Fibroblast of peridontal ligament (primary cell): Measurements from ENCODE around the gene CNTFR.
"Not testable (repeated sequence)": the region's sequence is repeated elsewhere in the genome, so short reads cannot be mapped to it uniquely, and the experiment has no call there.

Experiments
- DNase-seq: peaks from one replicate; pipeline ENCODE4 v3.0.0-alpha.2; 2010; ENCODE audit errors: extremely low read depth

The CNTFR gene, protein sequence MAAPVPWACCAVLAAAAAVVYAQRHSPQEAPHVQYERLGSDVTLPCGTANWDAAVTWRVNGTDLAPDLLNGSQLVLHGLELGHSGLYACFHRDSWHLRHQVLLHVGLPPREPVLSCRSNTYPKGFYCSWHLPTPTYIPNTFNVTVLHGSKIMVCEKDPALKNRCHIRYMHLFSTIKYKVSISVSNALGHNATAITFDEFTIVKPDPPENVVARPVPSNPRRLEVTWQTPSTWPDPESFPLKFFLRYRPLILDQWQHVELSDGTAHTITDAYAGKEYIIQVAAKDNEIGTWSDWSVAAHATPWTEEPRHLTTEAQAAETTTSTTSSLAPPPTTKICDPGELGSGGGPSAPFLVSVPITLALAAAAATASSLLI

DNA sequence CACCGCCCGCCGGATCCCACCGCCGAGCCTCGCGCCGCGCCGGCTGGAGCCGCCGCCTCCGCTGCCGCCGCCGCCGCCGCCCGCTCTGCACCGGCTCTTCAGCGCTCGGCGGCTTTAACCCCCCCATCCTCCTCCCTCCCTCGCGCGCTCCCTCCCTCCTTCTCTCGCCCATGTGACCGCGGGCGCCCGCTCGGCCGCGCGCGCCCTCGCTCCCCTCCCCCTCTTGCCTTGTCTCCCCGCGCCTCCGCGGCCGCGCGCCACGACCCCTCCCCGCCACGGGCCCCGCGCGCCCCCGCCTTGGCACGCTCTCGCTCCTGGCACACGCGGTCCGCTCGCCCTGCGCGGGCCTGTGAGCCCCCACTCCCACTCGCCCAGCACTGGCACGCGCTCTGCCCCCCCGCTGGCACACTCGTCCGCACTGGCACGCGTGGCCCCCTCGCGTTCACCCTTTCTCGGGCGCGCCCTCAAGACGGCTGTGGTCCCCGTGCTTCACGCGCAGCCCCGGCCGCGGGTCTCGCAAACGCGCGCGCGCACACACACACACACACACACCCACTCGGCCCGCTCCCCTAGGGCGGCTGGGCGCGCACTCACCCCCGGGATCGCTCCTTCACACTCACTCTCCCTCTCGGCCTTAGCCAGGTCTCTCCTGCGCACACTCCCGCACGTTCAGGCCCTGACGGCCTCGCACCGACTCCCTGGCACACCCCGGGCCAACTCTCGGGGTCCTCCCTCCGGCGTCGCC lies at the start of gene CNTFR:
TSS of gene CNTFR (minus strand) at position 89 of the 745 bp plus-strand sequence. CDS start 20,743 bp downstream, outside the sequence.
- DNase-seq, result no peak

DNA sequence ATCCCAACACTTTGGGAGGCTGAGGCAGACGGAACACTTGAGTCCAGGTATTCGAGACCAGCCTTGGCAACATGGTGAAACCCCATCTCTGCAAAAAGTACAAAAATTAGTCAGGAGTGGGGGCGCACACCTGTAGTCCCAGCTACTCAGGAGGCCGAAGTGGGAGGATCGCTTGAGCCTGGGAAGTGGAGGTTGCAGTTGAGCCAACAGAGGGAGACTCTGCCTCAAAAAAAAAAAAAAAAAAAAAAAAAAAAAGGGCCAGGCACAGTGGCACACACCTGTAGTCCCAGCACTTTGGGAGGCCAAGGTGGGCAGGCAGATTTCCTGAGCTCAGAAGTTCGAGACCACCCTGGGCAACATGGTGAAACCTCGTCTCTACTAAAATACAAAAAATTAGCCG lies 49.8 kb upstream of the CNTFR start:
- not testable (repeated sequence) for DNase-seq

DNA sequence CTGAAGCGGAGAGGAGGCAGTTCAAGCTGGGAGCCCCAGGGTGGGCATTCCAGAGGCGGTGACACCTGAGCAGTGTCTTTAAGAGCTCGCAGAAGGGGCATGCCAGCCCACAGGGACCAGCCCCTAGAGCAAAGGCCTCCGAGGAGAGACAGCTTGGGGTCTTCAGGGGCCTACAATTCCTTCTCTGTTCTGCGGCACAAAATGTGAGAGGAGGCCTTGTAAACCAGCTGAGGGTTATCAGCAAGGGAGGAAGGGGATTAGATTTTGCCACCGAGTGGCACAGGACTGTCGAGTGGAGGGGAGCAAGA lies 48.6 kb upstream of the CNTFR start:
- DNase-seq, result peak; percentile 25

DNA sequence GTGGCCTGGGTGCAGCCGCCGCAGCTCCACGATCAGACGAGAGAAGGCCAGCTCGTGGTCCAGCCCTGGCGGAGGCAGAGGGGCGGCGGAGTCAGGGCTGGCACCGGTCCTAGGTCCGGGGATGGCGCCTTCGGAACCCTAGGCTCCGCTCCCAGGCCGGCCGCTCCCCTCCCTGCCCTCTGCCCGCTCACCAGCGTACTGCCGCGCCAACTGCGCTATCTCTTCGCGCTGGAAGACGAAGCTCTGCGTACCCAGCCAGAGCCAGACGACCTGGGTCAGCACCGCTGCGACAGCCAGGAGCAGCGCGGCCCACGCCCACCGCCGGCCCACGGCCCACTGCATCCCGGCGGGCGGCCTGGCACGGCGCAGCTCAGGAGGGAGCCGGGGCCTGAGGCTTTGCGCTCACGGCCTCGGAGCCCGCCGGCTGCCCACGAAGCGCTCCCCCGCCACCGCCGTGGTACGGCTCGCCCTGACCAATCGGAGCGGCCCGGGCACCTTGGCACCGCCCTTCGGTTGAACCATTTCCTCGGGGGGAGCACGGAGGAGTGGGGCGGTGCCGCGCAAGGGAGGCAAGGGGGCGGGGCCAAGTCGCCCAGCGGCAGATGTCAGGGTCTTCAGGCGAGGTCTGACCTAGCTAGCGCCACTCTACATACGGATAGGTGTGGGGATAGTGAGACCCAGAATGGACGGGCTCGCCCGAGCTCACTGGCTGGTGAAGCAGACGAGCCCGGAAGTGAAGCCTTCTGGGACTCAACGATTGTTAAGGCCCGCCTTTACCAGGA lies 48.0 kb upstream of the CNTFR start, which contains the start of gene SIGMAR1:
TSS of gene SIGMAR1 (minus strand) at position 432 of the 782 bp plus-strand sequence. CDS start at position 342, 90 bp downstream.
- DNase-seq, result peak; percentile 85

DNA sequence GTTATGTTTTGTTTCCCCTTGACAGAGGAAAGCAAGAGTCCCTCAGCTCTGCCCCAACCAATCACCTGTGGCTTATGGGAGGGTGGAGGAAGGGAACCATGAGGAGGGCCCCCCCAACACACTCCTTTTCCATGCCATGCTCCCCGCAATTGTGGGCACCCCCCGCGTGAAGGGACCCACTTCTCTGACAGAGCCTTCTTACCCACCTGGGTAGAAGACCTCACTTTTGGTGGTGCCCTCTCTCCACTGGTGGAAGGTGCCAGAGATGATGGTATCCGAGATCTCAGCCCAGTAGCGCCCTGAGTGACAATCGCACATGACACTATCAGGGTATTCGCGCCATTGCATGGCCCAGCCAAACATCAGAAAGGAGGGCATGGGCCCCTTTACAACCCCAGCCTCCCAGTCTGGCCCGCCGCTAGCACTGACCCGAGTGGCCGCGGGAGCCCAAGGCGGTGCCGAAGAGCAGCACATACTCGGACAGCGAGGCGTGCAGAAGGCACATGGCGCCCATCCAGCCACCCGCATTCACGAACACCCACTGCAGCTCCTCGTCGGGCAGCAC lies 47.3 kb upstream of the CNTFR start:
- DNase-seq, result no peak

DNA sequence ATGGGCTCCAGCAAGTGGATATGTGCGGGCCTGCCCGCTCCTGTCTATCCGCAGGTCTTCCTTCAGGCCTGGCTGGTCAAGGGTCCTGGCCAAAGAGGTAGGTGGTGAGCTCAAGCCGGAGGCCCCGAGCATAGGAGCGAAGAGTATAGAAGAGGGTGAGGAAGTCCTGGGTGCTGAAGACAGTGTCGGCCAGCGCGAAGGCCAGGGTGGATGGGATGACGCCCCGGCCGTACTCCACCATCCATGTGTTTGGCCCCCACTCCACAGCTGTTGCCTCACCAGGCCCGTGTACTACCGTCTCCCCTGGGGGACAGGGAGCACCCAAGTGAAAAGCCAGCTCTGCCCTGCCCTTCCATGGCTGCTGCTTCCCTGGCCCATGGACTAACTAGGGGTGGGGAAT lies 46.0 kb upstream of the CNTFR start:
- DNase-seq, result no peak

DNA sequence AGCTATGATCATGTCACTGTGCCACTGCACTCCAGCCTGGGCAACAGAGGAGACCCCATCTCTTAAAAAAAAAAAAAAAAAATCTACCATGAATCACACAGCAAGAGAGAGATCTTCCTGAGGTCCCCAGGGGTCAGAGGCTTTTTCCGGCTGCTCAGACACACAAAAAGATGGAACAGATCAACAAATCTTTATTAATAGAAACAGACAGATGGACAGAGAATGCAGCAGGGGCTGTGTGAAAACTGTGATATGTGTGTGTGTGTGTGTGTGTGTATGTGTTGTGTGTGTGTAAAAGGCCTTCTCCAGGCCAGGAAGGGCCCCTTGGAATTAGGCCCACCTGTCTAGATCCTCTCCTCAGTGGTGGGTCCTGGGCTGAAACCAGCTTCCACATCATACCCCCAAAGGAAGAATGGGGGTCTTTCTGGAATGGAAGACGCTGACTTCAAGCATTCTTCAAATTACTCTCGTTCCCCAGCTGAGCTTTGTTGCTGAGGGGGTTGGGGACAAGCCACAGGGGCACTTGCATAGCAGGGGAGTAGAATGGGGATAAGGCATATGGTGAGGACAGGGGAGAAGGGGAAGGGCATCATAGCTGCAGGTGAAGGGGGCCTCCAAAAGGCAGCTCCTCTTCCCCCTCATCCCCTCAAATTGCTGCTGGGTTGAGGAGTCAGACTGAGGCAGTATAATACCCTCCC lies 45.2 kb upstream of the CNTFR start:
- no peak for DNase-seq

DNA sequence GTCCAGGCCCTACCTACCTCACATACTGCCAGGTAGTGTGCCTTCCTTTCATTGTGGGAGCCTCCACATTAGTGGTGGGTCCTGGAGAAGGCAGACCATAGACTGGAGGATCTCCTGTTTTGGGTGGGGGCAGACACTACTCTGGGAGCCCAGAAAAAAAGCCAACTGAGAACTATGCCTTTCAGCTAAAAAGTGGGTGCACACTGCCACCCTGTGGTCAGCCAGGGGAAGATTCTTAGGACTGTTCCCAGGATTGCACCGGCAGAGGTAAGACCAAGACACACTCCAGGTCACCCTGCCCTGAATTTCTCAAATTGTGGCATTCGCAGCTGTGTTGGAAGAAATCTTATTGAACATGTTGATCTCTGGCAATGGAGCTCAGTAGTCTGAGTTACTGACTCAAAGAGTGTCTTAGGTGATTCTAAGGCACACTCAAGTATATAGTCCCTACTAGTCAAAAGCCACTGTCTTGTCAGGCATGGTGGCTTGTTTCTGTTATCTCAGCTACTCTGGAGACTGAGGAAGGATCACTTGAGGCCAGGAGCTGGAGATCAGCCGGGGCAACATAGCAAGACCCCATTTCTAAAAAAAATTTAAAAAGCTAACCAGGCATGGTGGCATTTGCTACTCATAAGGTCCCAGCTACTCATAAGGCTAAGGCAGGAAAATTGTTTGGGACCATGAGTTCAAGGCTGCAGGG lies 44.5 kb upstream of the CNTFR start:
- DNase-seq, result peak; percentile 64

DNA sequence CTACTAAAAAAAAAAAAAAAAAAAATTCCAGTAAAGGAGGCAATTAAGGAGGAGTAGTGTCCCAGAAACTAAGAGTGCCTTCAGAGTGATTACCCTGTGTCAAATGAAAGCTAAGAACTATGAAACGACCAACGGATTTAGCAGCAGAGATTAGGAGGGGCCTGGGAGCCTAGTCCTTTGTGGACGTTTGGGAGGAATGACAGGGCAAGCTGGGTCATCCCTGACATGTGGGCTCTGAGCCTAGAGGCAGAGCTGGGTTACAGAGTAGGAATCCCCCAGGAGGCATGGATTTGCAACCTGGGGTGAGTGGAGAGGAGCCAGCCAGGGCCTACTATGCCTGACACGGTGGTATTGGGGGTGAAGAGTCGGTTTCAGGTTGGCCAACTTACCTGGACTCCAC lies 43.6 kb upstream of the CNTFR start:
- no peak for DNase-seq

DNA sequence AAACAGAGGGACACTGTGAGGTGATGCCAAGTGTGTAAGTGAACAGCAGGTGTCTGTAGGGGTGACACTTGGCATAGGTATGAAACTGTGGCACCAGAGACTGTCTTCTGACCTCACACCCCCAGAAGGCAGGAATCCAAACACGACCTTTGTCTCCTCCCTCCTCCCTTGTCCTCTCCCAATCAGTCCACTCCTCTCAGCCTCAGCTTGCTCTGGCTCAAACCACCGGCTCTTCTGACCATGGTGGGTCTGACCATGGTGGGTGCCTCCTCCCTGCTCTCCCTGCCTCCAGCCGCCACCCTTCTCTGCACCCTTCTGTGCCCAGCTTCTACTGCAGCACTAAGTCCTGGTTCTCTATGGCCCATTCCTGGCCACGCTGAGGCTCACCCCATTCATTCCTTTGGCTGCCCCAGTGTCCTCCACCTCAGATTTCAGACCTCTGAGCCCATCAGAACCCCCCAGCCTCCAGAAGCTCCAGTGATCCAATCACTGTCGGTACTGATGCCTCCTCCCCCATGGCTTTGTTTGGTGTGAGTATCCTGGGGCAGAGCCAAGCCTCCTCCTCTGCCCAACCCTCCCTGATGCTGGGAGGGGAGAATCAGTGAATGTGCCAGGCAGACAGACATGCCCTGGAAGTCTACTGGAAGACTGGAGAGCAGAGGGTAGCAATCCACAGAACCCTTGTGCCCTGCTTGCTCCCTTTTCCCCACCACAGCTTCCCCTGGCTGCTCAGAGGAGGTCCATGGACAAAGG lies 41.1 kb upstream of the CNTFR start:
- no peak for DNase-seq

DNA sequence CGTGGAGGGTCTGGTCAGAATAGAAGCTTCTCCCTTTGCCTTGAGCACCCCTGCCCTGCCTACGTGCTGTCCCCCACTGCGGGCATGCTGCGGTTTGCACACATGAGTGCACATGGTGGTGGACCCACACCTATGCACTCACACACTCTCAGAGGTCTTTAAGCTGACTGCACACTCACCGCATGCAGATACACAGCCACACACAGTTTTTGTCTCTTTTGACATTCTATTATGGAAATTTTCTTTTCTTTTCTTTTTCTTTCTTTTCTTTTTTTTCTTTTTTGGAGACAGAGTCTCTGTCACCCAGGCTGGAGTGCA lies 39.9 kb upstream of the CNTFR start:
- DNase-seq, result no peak

DNA sequence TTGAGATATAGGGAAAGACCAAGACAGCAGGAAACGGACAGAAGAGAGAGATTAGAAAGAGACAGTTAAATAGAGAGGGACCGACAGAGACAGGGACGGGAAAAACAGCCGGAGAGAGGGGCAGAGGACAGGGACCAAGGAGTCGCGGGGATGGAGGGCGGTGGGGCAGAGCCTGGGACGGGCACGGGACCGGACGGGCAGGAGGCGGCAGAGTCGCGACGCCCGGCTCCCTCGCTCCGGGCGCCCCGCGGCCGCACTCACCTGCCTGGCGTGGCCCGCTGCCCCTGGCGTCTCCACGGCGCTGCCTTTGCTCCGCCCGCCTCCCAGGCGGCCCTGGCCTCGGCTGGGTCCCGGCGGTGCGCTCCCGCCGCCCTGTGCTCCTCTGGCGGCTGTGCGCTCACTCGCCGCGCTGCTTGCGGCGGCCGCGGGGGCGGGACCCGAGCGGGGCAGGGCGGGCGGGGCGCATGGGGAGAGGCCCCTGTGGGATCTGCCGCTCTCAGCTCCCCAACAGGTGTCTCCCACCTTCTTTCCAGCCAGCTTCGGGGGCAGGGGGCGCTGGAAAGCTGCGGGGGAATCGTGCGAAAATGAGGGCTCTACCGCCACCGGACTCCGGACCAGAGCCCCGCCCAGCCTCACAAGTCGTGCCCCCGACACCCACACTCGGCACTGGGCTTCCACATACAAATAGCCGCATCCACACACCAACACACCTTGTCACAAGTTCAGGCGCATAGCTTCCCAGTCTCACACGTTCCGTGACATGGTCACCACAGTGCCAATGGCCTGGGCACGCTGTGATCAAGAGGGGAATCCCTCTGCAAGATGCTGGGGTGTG lies 39.3 kb upstream of the CNTFR start, which contains the start of gene ARID3C:
TSS of gene ARID3C (minus strand) at position 411 of the 835 bp plus-strand sequence. CDS start 1,052 bp downstream, outside the sequence.
- no peak for DNase-seq

DNA sequence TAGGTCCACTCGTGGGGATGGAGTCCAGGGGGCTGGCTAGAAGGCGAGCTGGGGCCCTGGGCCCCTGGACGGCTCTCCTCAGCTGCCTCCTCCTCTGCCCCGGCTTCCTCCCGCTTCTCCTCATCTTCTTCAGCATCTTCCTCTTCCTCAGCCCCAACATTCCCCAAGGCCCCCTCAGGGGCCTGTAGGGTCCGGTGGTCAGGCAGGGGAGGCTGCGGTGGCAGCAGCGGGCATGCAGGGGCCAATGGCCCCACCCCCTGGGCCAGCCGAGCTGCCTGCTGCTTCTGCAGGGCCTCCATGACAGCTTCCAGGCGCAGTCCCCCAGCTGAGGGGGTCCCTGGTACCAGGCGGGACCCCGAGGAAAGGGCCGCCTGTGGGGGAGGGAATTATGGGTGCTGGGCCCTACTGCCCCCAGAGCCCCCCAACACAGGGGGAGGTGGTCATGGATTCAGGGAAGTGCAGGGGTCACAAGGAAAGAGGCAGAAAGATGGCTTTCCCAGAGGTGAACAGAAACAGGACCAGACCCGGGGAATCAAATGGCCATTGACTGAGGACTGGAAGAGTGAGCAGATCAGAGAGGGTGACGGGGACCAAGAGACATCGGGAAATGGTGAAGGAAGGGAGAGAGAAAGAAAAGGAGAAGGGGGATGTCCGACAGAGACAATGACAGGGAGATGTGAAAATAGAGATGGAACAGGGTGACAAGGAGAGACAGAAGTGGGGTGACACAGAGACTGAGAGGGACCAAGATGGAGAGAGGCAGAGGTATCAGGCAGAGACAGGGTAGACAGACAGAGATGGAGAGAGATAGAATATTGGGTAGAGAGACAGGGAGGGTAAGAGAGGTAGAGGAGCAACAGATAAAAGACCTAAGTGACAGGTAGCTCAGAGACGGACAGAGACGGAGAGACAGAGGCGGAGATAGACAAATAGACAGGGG lies 38.5 kb upstream of the CNTFR start:
- DNase-seq, result no peak

DNA sequence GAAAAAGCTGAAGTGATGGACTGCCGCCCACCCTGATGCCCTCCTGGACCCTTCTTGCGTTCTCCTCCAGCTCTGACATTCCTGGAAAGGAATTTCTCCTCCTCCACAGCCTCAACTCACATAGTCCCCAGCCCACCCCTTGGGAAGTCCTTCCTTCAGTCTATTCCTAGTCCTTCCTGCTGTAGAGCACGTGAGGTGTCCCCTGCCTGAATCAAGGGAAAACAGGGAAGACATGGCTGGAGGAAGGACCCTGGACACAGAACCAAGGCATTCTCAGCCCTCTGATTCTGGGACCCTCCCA lies 35.6 kb upstream of the CNTFR start:
- no peak for DNase-seq

DNA sequence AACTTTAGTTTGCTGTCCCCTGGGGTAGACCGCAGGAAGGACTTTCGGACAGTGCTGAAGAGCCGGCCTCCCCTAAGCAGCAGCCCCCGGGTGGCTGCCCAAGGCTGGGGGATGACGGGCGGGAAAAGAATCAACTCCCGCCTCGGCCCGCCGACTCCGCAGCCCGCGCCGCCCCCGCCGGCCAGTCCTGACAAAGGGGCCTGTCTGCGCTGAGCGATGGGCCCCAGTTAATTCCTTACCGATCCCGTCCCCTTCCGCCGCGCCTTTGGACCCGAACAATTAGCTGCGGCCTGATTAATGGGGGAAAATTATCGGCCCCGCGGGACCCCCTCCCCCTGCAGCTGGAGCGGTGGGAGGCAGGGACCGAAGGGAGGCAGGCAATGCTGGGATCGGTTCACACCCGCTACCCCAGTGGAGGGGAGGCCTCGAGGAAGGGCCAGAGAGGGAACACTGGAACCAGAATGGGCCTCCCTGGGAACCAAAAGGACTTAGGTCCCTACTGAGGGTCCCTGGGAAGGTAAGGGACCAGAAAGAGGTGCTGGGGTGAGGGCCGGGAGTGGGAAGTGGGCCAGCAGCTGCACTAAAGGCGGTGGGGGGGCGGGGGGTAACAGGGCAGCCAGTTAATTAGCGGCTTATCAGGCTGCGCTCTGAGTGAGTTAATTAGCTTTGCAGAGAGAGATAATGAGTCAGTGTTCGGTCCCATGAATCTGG lies 35.1 kb upstream of the CNTFR start:
- DNase-seq, result no peak

DNA sequence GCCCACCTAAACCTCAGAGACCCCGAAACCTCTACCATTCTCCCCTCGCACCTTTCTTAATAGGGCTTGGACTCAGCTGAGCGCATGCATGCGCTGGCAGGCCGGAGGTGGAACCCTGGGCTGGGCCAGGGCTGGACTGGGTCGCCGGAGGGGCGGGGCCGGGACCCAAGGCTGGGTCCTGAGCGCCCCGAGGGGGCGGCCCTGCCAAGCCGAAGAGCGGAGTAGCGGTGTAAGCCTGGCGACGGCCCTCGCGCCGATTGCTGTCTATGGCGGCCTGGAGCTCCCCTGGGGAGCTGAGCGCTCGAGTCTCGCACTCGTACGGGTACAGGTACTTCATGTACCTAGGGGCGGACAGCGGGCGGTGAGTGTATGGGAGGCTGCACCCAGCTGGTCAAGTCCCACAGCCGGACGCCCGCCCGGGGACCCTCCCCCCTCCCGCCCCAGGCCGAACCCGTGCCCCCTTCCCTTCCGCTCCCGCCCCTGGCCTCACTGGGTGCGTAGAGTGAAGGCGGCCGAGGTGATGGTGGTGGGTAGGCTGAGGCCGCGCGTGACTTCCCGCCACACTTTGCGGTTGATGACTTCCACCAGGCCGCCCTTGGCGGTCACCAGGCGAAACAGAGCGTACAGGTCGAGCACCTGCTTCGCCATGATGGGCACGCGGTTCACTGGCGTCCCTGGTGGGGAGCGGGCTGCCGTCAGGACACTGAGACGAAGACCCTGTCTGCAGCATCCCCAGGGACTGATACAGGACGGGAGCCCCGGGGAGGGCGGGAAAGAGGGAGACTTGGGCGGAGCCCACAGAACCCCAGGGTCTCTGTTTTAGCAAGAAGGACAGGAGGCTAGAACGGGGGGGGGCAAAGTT lies 34.1 kb upstream of the CNTFR start:
- no peak for DNase-seq
